Fibroblast of skin of back (primary cell): Measurements from ENCODE around the gene DEFB131A. TPM values are rescaled to one million over a fixed set of nuclear protein-coding genes. Genes with fewer than 3 reads are reported as not detected.
A peak's percentile ranks its signal among the peaks of the same experiment; 100 is the strongest.
"Not testable (repeated sequence)": the region's sequence is repeated elsewhere in the genome, so short reads cannot be mapped to it uniquely, and the experiment has no call there.

Experiments used
- DNase-seq: peaks from one replicate; pipeline ENCODE4 v3.0.0-alpha.2; 2013
- polyA plus RNA-seq, 2 experiments: library from polyadenylated mRNA; unstranded; fragments of 120-200 nt; gene quantifications; one replicate each; pipeline ENCODE4 v1.2.1, GENCODE V29; 2013; ENCODE audit not compliant: insufficient read length in 2 of 2

The DEFB131A gene
- not detected for polyA plus RNA-seq (2013, experiment 1 of 2; ENCODE audit: insufficient read length)
- not detected for polyA plus RNA-seq (2013, experiment 2 of 2; ENCODE audit: insufficient read length)

DNA sequence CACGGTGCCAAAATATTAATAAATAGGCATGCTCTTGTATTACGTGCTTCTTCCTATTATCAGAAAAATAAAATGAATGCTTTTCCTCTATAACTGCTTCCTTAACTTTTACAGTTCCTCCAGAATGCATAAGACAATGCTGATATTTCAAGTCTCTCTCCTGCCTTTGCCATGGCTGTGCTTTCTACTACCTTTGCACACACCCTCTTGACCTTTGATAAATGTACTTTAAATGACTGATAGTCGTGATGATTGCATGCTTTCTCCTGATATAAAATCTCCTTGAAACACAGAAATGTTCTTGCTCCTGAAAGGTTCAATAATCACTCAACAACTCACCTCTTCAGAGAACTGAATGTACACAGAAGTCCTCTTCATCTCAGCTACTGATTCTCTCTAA, at the start of gene DEFB131A:
DEFB131A (plus strand) TSS at position 301 of the 400 bp plus-strand sequence. CDS start 120 bp downstream, outside the sequence.
- not testable (repeated sequence) for DNase-seq

DNA sequence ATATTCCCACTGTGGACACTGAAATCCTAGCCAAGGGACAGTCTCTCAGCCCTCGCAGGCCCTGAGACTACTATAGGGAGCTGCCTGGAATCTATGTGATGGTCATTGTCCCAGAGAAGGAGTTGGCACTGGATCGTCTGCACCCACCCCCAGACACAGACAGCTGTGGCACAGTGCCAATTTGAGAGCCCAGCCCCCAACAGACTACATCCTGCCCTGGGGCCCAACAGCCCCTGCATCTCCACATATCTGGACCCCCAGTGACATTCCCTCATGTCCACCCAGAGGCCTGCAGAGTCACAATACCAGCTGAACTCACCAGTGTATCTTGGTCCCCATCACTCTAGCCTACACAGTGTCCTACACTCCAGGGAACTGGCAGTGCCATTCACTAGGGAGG, 38.4 kb upstream of the DEFB131A start:
- not testable (repeated sequence) for DNase-seq

DNA sequence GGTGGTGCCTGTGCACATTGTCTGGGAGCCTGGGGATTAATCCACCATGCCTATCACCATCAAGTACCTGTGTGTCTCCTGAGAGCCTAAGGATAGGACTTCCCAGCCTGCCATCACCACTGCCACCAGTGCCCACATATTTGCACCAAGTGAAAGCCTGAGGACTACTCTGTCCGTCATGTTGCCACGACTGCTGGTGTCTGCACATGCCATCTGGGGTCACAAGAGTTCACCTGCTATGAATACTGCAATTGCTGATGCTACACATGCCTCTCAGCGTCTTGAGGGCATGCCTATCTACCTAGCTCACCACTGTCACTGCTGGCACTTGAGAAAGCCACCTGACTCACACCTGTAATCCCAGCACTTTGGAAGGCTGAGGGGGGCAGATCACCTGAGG, 37.7 kb upstream of the DEFB131A start:
- not testable (repeated sequence) for DNase-seq

- DNase-seq, result no peak
Observed at GRCh38 chr4:9409793-9410192, 34.4 kb upstream of the DEFB131A start.

- not testable (repeated sequence) for DNase-seq
Observed at GRCh38 chr4:9421884-9422455, 22.2 kb upstream of the DEFB131A start.

GRCh38 chr4:9425916-9426315, 18.3 kb upstream of the DEFB131A start:
- peak; percentile 29 for DNase-seq

GRCh38 chr4:9430061-9430460, 14.2 kb upstream of the DEFB131A start:
- not testable (repeated sequence) for DNase-seq

GRCh38 chr4:9433320-9433719, 10.9 kb upstream of the DEFB131A start:
- not testable (repeated sequence) for DNase-seq

DNA sequence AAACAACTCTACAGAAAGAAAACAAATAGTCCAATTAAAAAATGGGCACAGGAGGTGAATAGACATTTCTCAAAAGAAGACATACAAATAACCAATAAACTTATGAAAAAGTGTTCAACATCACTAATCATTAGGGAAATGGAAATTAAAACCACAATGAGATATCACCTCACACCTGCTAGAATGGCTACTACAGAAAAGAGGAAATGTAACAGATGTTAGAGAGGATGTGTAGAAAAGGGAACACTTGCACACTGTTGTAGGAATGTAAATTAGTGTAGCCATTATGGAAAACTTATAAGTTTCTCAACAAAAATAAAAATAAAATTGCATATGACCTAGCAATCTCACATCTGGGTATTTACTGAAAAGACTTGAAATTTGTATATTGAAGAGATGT, 7.5 kb upstream of the DEFB131A start:
- not testable (repeated sequence) for DNase-seq

GRCh38 chr4:9442355-9442754, 1.9 kb upstream of the DEFB131A start:
- DNase-seq, result not testable (repeated sequence)

DNA sequence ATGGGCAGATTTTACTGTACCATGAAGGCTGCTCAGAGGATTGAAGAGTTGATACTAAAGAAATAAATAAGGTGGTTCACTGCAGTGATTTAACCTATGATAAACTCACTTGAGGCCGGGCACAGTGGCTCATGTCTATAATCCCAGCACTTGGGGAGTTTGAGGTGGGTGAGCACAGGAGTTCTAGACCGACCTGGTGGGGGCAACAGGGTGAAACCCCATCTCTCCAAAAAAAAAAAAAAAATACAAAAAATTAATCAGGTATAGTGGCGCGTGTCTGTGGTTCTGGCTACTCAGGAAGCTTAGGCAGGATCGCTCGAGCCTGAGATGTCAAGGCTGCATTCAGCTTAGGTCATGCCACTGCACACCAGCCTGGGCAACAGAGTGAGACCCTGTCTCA, 467 bp downstream of the DEFB131A start:
- not testable (repeated sequence) for DNase-seq

DNA sequence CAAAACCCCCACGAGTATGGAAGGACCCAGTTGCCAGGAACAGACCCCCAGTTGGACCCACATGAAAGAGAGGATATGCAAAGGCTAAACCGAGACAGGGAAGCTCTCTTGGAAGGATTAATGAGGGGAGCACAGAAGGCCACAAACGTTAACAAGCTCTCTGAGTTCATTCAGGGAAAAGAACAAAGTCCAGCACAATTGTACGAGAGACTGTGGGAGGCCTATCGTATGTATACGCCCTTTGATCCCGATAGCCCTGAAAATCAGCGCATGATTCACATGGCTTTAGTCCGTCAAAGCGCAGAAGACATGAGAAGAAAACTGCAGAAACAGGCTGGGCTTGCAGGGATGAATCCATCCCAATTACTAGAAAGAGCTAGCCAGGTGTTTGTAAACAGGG, 8.0 kb downstream of the DEFB131A start:
- DNase-seq, result not testable (repeated sequence)

- not testable (repeated sequence) for DNase-seq
Observed at GRCh38 chr4:9454284-9454683, 10.1 kb downstream of the DEFB131A start.

DNA sequence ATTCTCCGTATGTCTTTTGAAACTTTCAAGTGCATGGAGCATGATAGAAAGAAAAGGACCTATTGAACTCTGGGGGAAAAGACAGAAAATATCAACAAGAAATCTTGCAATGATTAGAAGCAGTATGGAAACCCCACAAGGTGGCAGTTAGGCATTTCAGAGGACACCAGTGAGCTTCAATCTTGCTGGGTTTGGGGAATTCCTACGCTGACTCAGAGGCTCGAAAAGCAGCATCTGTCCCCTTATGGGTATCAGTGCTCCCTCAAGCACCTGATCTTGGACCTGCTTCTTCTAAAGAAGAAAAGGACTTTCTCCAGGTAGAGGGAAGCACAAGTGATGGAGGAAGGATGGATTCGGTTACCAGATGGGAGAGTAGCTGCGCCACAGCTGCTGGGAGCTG, 10.8 kb downstream of the DEFB131A start:
- not testable (repeated sequence) for DNase-seq

DNA sequence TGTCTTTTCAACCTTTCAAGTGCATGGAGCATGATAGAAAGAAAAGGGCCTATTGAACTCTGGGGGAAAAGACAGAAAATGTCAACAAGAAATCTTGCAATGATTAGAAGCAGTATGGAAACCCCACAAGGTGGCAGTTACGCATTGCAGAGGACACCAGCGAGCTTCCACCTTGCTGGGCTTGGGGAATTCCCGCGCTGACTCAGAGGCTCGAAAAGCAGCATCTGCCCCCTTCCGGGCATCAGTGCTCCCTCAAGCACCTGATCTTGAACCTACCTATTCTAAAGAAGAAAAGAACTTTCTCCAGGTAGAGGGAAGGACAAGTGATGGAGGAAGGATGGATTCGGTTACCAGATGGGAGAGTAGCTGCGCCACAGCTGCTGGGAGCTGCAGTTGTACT, 35.3 kb downstream of the DEFB131A start:
- not testable (repeated sequence) for DNase-seq

DNA sequence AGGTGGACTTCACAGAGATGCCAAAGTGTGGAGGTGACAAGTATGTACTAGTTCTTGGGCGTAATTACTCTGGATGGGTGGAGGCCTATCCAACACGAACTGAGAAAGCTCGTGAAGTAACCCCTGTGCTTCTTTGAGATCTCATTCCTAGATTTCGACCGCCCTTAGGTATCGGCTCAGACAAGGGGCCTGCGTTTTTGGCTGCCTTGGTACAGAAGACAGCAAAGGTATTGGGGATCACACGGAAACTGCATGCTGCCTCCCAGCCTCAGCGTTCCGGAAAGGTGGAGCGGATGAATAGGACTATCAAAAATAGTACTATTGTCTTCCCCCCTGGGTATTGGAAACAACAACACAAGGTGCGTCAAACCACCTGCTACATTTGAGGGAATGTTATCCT, 35.9 kb downstream of the DEFB131A start:
- DNase-seq, result not testable (repeated sequence)

GRCh38 chr4:9482871-9483270, 38.7 kb downstream of the DEFB131A start:
- not testable (repeated sequence) for DNase-seq

DNA sequence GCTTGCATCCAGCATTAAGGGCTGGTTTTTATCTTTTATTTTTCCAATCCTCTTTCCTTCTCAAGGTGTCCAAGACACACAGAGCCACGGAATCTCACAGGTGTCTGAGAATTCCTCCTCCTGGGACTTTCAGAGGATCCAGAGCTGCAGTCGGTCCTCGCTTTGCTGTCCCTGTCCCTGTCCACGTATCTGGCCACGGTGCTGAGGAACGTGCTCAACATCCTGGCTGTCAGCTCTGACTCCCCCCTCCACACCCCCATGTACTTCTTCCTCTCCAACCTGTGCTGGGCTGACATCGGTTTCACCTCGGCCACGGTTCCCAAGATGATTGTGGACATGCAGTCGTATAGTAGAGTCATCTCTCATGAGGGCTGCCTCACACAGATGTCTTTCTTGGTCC, 39.5 kb downstream of the DEFB131A start:
- not testable (repeated sequence) for DNase-seq

DNA sequence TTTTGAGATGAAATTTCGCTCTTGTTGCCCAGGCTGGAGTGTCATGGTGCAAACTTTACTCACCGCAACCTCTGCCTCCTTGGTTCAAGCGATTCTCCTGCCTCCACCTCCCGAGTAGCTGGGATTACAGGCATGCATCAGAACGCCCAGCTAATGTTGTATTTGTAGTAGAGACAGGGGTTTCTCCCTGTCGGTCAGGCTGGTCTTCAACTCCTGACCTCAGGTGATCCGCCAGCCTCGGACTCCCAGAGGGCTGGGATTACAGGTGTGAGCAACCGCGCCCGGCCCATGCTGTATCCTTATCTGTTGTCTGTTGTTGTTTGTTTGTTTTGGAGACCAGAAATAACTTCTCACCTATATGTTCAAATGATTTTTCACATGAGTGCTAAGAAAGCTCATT, 42.7 kb downstream of the DEFB131A start:
- not testable (repeated sequence) for DNase-seq

DNA sequence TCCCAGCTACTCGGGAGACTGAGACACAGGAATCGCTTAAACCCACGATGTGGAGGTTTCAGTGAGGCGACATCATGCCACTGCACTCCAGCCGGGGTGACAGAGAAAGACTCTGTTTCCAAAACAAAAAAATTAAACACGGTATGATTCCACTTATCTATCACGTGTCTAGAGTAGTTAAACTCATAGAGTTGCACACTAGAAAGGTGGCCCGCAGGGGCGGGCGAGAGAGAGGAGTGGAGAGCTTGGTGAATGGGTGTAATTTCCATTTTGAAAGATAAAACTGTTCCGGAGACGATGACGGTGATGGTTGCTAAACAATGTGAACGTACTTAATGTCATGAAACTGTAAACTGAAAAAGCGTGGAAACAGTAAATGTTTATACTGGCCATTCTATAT, 44.6 kb downstream of the DEFB131A start:
- DNase-seq, result not testable (repeated sequence)

DNA sequence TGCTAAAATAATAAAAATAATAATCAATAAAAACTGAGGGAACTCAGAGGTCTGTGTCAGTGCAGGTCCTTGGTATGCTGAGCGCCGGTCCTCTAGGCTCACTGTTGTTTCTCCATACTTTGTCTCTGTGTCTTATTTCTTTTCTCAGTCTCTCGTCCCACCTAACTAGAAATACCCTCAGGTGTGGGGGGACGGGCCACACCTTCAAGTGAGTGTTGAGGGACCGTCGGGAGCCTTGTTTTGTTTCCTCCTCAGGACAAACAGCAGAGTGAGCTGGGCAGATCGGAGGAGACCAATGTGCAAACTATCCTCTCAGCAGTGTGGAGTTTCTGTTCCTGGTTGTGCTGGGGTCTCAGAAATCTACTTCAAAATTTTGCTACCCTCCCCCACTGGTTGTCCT, 46.3 kb downstream of the DEFB131A start:
- not testable (repeated sequence) for DNase-seq

GRCh38 chr4:9490986-9491385, 46.8 kb downstream of the DEFB131A start:
- DNase-seq, result not testable (repeated sequence)

GRCh38 chr4:9493589-9493988, 49.4 kb downstream of the DEFB131A start:
- not testable (repeated sequence) for DNase-seq

- DNase-seq, result not testable (repeated sequence)
Observed at GRCh38 chr4:9494256-9495035, 50.2 kb downstream of the DEFB131A start.
